WTC11 (cell line): ENCODE data around the gene DYNLL2.

ENCODE experiments used
- CTCF ChIP-seq: fragments of 200-600 bp; IDR thresholded peaks from 2 replicates; pipeline ENCODE4 v1.8.0; 2022; ENCODE audit warnings: antibody characterized with exemption
- E2F1 ChIP-seq: sonication (generic); formaldehyde crosslinking; IDR thresholded peaks from 2 replicates; pipeline ENCODE4 v1.8.0; 2022; ENCODE audit warnings: mild to moderate bottlenecking, missing genetic modification reagents
- HMGXB4 ChIP-seq: sonication (generic); formaldehyde crosslinking; IDR thresholded peaks from 2 replicates; pipeline ENCODE4 v1.8.1; 2023; ENCODE audit warnings: mild to moderate bottlenecking, moderate library complexity, missing genetic modification reagents
- MAX ChIP-seq: sonication (generic); formaldehyde crosslinking; IDR thresholded peaks from 2 replicates; pipeline ENCODE4 v1.8.0; 2022; ENCODE audit warnings: mild to moderate bottlenecking, missing genetic modification reagents

GRCh38 chr17:58059141-58059540 is 24.1 kb upstream of the DYNLL2 start:
- TF ChIP-seq CTCF (no peak), HMGXB4 (no peak), MAX (no peak), E2F1 (CRISPR knock-in tag) (no peak)
